Esophagus muscularis mucosa (tissue), 4 donors: ENCODE measurements around the gene HS3ST5. TPM values are rescaled to one million over a fixed set of nuclear protein-coding genes. Genes with fewer than 3 reads are reported as not detected.

ENCODE experiments used
- DNase-seq: peaks from one replicate; pipeline ENCODE4 v3.0.0-alpha.2; 2017; ENCODE audit errors: extremely low spot score
- H3K27ac ChIP-seq, 4 donors: fragments of 200-600 bp; sonication (generic); replicated peaks in 1 of 4; 1 replicate in 3 of 4; 2 replicates in 1 of 4; pipeline ENCODE4 v1.5.1; 2016 to 2019; ENCODE audit warnings: mild to moderate bottlenecking in 1 of 4
- H3K27me3 ChIP-seq, 4 donors: fragments of 200-600 bp; sonication (generic); one replicate each; pipeline versions ENCODE4 v1.5.1 to v1.6.0; 2016 to 2019
- H3K36me3 ChIP-seq, 4 donors: fragments of 200-600 bp; sonication (generic); one replicate each; pipeline ENCODE4 v1.5.1; 2016 to 2019
- H3K4me1 ChIP-seq, 4 donors: fragments of 200-600 bp; sonication (generic); one replicate each; pipeline ENCODE4 v1.5.1; 2016 to 2019
- H3K4me3 ChIP-seq, 4 donors: fragments of 200-600 bp; sonication (generic); 1 replicate in 2 of 4; 2 replicates in 2 of 4; pipeline ENCODE4 v1.5.1; 2016 to 2019; ENCODE audit warnings: mild to moderate bottlenecking in 4 of 4, moderate library complexity in 1 of 4
- H3K9me3 ChIP-seq, 4 donors: fragments of 200-600 bp; sonication (generic); 1 replicate in 3 of 4; 2 replicates in 1 of 4; pipeline ENCODE4 v1.5.1; 2016 to 2019
- CTCF ChIP-seq, 3 experiments: fragments of 200-600 bp in 2 of 3; fragments of 450-650 bp in 1 of 3; sonication (generic) in 2 of 3; IDR thresholded peaks; one replicate each; pipeline ENCODE4 v1.5.1; 2017 to 2019; ENCODE audit warnings: antibody characterized with exemption in 3 of 3, mild to moderate bottlenecking in 2 of 3, moderate library complexity in 1 of 3
- EP300 ChIP-seq: sonication (generic); formaldehyde crosslinking; IDR thresholded peaks from one replicate; pipeline ENCODE4 v1.6.1; 2017; ENCODE audit warnings: antibody characterized with exemption
- POLR2A ChIP-seq: fragments of 450-650 bp; IDR thresholded peaks from one replicate; pipeline ENCODE4 v1.6.1; 2017; ENCODE audit warnings: antibody characterized with exemption, moderate library complexity, mild to moderate bottlenecking, low read depth
- POLR2AphosphoS5 ChIP-seq, 2 donors: sonication (generic); formaldehyde crosslinking; IDR thresholded peaks; one replicate each; pipeline ENCODE4 v1.6.1; 2017; ENCODE audit warnings: antibody characterized with exemption in 2 of 2
- WGBS: methylation state at CpG from one replicate; pipeline ENCODE4 v1.1.5; 2018; 5-methylcytosine and 5-hydroxymethylcytosine counted together
- intact Hi-C: fragments of 100-400 bp; cut with DNase I; formaldehyde crosslinking; loops from one replicate; pipeline ENCODE4 v1.15.1; 2023
- total RNA-seq, 4 donors: library from RNA; depleted of rRNA; stranded (reverse); fragments of >200 nt; gene quantifications; one replicate each; pipeline versions ENCODE4 v1.1.0 to v1.2.1, GENCODE V29; 2016

HS3ST5 gene
- total RNA-seq, 4 donors from 2014 or later: 0.13 to 0.33 TPM; not detected in 2

GRCh38 chr6:114260810-114261209, 82.0 kb downstream of the HS3ST5 start:
- Histone ChIP-seq H3K27ac (no peak overlapping the region), H3K36me3 (no peaks in the 10 kb centered on the region), H3K27me3 (no peaks in the 10 kb centered on the region), H3K4me1 (no peaks in the 10 kb centered on the region), H3K9me3 (no peaks in the 10 kb centered on the region), H3K4me3 (no peak overlapping the region)
- DNase-seq: no peak
- WGBS: 92% methylated on average over 3 of the region's 3 CpGs
- TF ChIP-seq POLR2A (no peak), POLR2AphosphoS5 (IDR thresholded peaks at IDR 0.05) (no peak), EP300 (no peak), CTCF (IDR thresholded peaks at IDR 0.05) (no peak)
- intact Hi-C loops: no loop called here

DNA sequence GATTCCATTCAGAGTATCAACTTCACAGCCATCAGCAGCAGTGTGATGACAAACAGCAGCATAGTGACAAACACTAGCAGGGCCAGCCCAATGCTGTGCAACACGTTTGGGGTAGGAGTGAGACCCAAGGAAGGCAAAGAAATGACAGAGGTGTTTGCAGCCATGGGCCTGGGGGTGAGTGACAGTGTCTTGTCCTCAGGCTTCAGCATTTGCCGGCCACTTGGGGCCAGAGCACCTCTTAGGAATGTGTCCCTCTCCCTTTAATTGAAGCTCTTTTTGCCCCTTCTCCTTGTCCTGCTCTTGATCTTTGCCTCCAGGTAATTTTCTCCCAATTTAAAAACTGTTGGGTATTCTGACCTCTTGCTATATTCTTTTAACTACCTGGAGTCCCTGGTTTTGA, 84.4 kb downstream of the HS3ST5 start:
- H3K4me1 ChIP-seq: no peaks in the 10 kb centered on the region
- 52% methylated on average over 2 of the region's 2 CpGs for WGBS
- no peak overlapping the region for H3K4me3 ChIP-seq
- no peaks in the 10 kb centered on the region for H3K27me3 ChIP-seq
- H3K27ac ChIP-seq: no peak overlapping the region
- DNase-seq: no peak
- intact Hi-C loops: no loop called here
- no peak for TF ChIP-seq POLR2AphosphoS5 (IDR thresholded peaks at IDR 0.05)
- TF ChIP-seq CTCF (IDR thresholded peaks at IDR 0.05): no peak
- no peak for TF ChIP-seq EP300
- no peak for TF ChIP-seq POLR2A
- no peaks in the 10 kb centered on the region for H3K36me3 ChIP-seq
- no peaks in the 10 kb centered on the region for H3K9me3 ChIP-seq

DNA sequence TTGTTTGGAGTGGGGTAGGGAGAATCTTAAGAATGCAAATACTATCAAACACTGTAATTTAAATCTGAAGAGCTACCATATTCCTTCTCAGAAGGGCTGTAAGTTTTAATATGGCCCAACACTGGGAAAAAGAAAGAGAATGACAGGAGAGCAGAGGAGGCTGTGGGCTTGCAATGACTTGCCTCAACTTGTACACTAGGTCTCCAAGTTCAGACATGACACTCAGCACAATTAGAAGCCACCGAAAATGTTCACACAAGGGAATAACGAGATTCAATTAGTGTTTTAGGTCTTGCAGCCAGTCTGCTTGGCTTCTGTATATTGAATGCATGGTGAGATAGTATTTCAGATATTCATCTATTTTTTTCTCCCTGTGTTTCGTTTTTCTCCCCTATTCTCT, 89.4 kb downstream of the HS3ST5 start:
- WGBS: 73% methylated on average over 3 of the region's 3 CpGs
- Histone ChIP-seq H3K4me3 (no peak overlapping the region), H3K9me3 (no peaks in the 10 kb centered on the region), H3K27me3 (no peaks in the 10 kb centered on the region), H3K36me3 (no peaks in the 10 kb centered on the region), H3K27ac (no peak overlapping the region), H3K4me1 (no peaks in the 10 kb centered on the region)
- intact Hi-C loops: no loop called here
- no peak for TF ChIP-seq CTCF (IDR thresholded peaks at IDR 0.05)
- no peak for TF ChIP-seq EP300
- no peak for TF ChIP-seq POLR2AphosphoS5 (IDR thresholded peaks at IDR 0.05)
- DNase-seq: no peak

- H3K9me3 ChIP-seq: no peaks in the 10 kb centered on the region
- no peak overlapping the region for H3K4me3 ChIP-seq
- H3K27ac ChIP-seq: no peak overlapping the region
- no peaks in the 10 kb centered on the region for H3K27me3 ChIP-seq
- TF ChIP-seq POLR2AphosphoS5 (IDR thresholded peaks at IDR 0.05) (no peak), POLR2A (no peak), EP300 (no peak), CTCF (IDR thresholded peaks at IDR 0.05) (no peak)
- DNase-seq: no peak
- intact Hi-C loops: no loop called here
- no peaks in the 10 kb centered on the region for H3K36me3 ChIP-seq
- H3K4me1 ChIP-seq: no peaks in the 10 kb centered on the region
- 60% methylated on average over 1 of the region's 1 CpG for WGBS
These were observed 93.3 kb downstream of the HS3ST5 start for GRCh38 chr6:114249522-114249921.

GRCh38 chr6:114247101-114247500, 95.7 kb downstream of the HS3ST5 start:
- WGBS: 46% methylated on average over 2 of the region's 2 CpGs
- TF ChIP-seq POLR2AphosphoS5 (IDR thresholded peaks at IDR 0.05) (no peak), EP300 (no peak), CTCF (IDR thresholded peaks at IDR 0.05) (no peak), POLR2A (no peak)
- Histone ChIP-seq H3K36me3 (no peaks in the 10 kb centered on the region), H3K4me3 (no peak overlapping the region), H3K27me3 (no peaks in the 10 kb centered on the region), H3K4me1 (no peaks in the 10 kb centered on the region), H3K27ac (no peak overlapping the region), H3K9me3 (no peaks in the 10 kb centered on the region)
- no peak for DNase-seq
- intact Hi-C loops: no loop called here
